Thyroid gland (tissue), 4 donors: ENCODE results near the gene ARHGEF35. TPM values are rescaled to one million over a fixed set of nuclear protein-coding genes. Genes with fewer than 3 reads are reported as not detected.
"Not testable (repeated sequence)": the region's sequence is repeated elsewhere in the genome, so short reads cannot be mapped to it uniquely, and the experiment has no call there.

Experiments used
- DNase-seq, 2 donors: peaks; one replicate each; pipeline ENCODE4 v3.0.0-alpha.2; 2019
- H3K27ac ChIP-seq, 3 donors: fragments of 200-600 bp; sonication (generic); 1 replicate in 2 of 3; 2 replicates in 1 of 3; pipeline ENCODE4 v1.5.1; 2016 to 2019; ENCODE audit warnings: mild to moderate bottlenecking in 1 of 3, moderate library complexity in 1 of 3
- H3K27me3 ChIP-seq: fragments of 200-600 bp; sonication (generic); one replicate; pipeline ENCODE4 v1.5.1; 2019
- H3K36me3 ChIP-seq, 2 donors: fragments of 200-600 bp; sonication (generic); one replicate each; pipeline ENCODE4 v1.5.1; 2016 to 2019
- H3K4me1 ChIP-seq, 2 donors: fragments of 200-600 bp; sonication (generic); one replicate each; pipeline ENCODE4 v1.5.1; 2017 to 2019
- H3K4me3 ChIP-seq, 3 donors: fragments of 200-600 bp; sonication (generic); replicated peaks in 1 of 3; 1 replicate in 2 of 3; 2 replicates in 1 of 3; pipeline ENCODE4 v1.5.1; 2016; ENCODE audit warnings: mild to moderate bottlenecking in 1 of 3
- H3K9me3 ChIP-seq: fragments of 200-600 bp; sonication (generic); one replicate; pipeline ENCODE4 v1.5.1; 2017
- WGBS, 2 donors: methylation state at CpG; one replicate each; pipeline ENCODE4 v1.1.5; 2017; 5-methylcytosine and 5-hydroxymethylcytosine counted together
- intact Hi-C: fragments of 100-400 bp; cut with DNase I; formaldehyde crosslinking; loops from one replicate; pipeline ENCODE4 v1.15.1; 2023
- total RNA-seq, 4 donors: library from RNA; depleted of rRNA; stranded (reverse); fragments of >200 nt; gene quantifications; one replicate each; pipeline ENCODE4 v1.2.3, GENCODE V29; 2016

The ARHGEF35 gene
- total RNA-seq, result 10 to 100 TPM; 31.0 to 69.1 (median 38.9) TPM

GRCh38 chr7:144195212-144195872 is at the start of gene ARHGEF35:
TSS of gene ARHGEF35 (minus strand) at chr7:144195833. CDS start at chr7:144188383, 7,450 bp downstream.
- intact Hi-C loops, H3K4me1 ChIP-seq, H3K9me3 ChIP-seq, H3K27me3 ChIP-seq, H3K4me3 ChIP-seq, H3K36me3 ChIP-seq, H3K27ac ChIP-seq: not testable (repeated sequence)
- DNase-seq, result peak; percentile 58 to 72
- no CpG with 5 or more reads among the region's 51 CpGs for WGBS, 2 donors

- intact Hi-C loops, result not testable (repeated sequence)
Observed at GRCh38 chr7:144245372-144245771, 49.7 kb upstream of the ARHGEF35 start.

GRCh38 chr7:144239365-144239764 is 43.7 kb upstream of the ARHGEF35 start, which contains the start of gene OR2A42:
TSS of gene OR2A42 (minus strand) at chr7:144239605. CDS start at chr7:144232843, 6,762 bp downstream.
- H3K36me3 ChIP-seq, H3K4me3 ChIP-seq, intact Hi-C loops, DNase-seq, H3K27me3 ChIP-seq, H3K9me3 ChIP-seq, H3K27ac ChIP-seq, H3K4me1 ChIP-seq: not testable (repeated sequence)
- 91 to 100% methylated on average over 1 of the region's 2 CpGs for WGBS, 2 donors

More at GRCh38 chr7:144245372-144245771, 49.7 kb upstream of the ARHGEF35 start:
- H3K9me3 ChIP-seq, H3K27ac ChIP-seq, H3K4me1 ChIP-seq, DNase-seq, H3K27me3 ChIP-seq, H3K36me3 ChIP-seq, H3K4me3 ChIP-seq: not testable (repeated sequence)
- WGBS, 2 donors, result no CpG with 5 or more reads among the region's 2 CpGs

- H3K27me3 ChIP-seq, H3K4me1 ChIP-seq, H3K36me3 ChIP-seq, H3K27ac ChIP-seq, intact Hi-C loops, DNase-seq, H3K4me3 ChIP-seq, H3K9me3 ChIP-seq: not testable (repeated sequence)
- 88 to 90% methylated on average over 2 of the region's 2 CpGs for WGBS, 2 donors
Observed at GRCh38 chr7:144238530-144239082, 43.0 kb upstream of the ARHGEF35 start.

GRCh38 chr7:144233039-144233438 is 37.4 kb upstream of the ARHGEF35 start:
- H3K4me3 ChIP-seq, DNase-seq, intact Hi-C loops, H3K4me1 ChIP-seq, H3K27ac ChIP-seq, H3K27me3 ChIP-seq, H3K36me3 ChIP-seq, H3K9me3 ChIP-seq: not testable (repeated sequence)
- WGBS, 2 donors, result 79 to 91% methylated on average over 1 of the region's 1 CpG

GRCh38 chr7:144231027-144231426 is 35.4 kb upstream of the ARHGEF35 start:
- H3K4me1 ChIP-seq, H3K27ac ChIP-seq, intact Hi-C loops, H3K4me3 ChIP-seq, H3K27me3 ChIP-seq, DNase-seq, H3K9me3 ChIP-seq, H3K36me3 ChIP-seq: not testable (repeated sequence)
- WGBS, 2 donors, result no CpG with 5 or more reads among the region's 2 CpGs

- H3K4me3 ChIP-seq, H3K9me3 ChIP-seq, H3K27me3 ChIP-seq, H3K36me3 ChIP-seq, H3K4me1 ChIP-seq, DNase-seq, H3K27ac ChIP-seq, intact Hi-C loops: not testable (repeated sequence)
- WGBS, 2 donors, result 100% methylated on average over 2 of the region's 3 CpGs; no CpG with 5 or more reads in 1 of the 2 donors
Observed at GRCh38 chr7:144228810-144229209, 33.2 kb upstream of the ARHGEF35 start.

- H3K27ac ChIP-seq, H3K27me3 ChIP-seq, H3K36me3 ChIP-seq, H3K4me1 ChIP-seq, intact Hi-C loops, H3K4me3 ChIP-seq, DNase-seq, H3K9me3 ChIP-seq: not testable (repeated sequence)
- WGBS, 2 donors, result 73 to 76% methylated on average over 3 of the region's 4 CpGs
Observed at GRCh38 chr7:144226866-144227265, 31.2 kb upstream of the ARHGEF35 start.

- H3K4me1 ChIP-seq, intact Hi-C loops, DNase-seq, H3K36me3 ChIP-seq, H3K27ac ChIP-seq, H3K27me3 ChIP-seq, H3K9me3 ChIP-seq, H3K4me3 ChIP-seq: not testable (repeated sequence)
Observed at GRCh38 chr7:144223675-144224074, 28.0 kb upstream of the ARHGEF35 start.

- H3K36me3 ChIP-seq, H3K27me3 ChIP-seq, H3K4me1 ChIP-seq, H3K27ac ChIP-seq, H3K4me3 ChIP-seq, intact Hi-C loops, H3K9me3 ChIP-seq, DNase-seq: not testable (repeated sequence)
Observed at GRCh38 chr7:144220531-144220930, 24.9 kb upstream of the ARHGEF35 start.

- DNase-seq, H3K4me1 ChIP-seq, H3K9me3 ChIP-seq, H3K36me3 ChIP-seq, H3K4me3 ChIP-seq, H3K27ac ChIP-seq, intact Hi-C loops, H3K27me3 ChIP-seq: not testable (repeated sequence)
- 80% methylated on average over 1 of the region's 4 CpGs; no CpG with 5 or more reads in 1 of the 2 donors for WGBS, 2 donors
Observed at GRCh38 chr7:144219149-144219548, 23.5 kb upstream of the ARHGEF35 start.

GRCh38 chr7:144218581-144218980 is 22.9 kb upstream of the ARHGEF35 start:
- DNase-seq, result peak in 1 of 2 donors; percentile 2
- H3K9me3 ChIP-seq, H3K27me3 ChIP-seq, intact Hi-C loops, H3K36me3 ChIP-seq, H3K27ac ChIP-seq, H3K4me1 ChIP-seq, H3K4me3 ChIP-seq: not testable (repeated sequence)
- WGBS, 2 donors, result 100% methylated on average over 1 of the region's 1 CpG

- DNase-seq, H3K9me3 ChIP-seq, H3K36me3 ChIP-seq, H3K4me3 ChIP-seq, H3K27ac ChIP-seq, intact Hi-C loops, H3K27me3 ChIP-seq, H3K4me1 ChIP-seq: not testable (repeated sequence)
Observed at GRCh38 chr7:144217200-144217599, 21.6 kb upstream of the ARHGEF35 start.
